ENCODE measurements around the gene FBXO31. TPM values are rescaled to one million over a fixed set of nuclear protein-coding genes. Genes with fewer than 3 reads are reported as not detected.

The FBXO31 gene
- total and polyA plus RNA-seq, 2 experiments from 2014 or later = 19.3 to 31.0 TPM

DNA sequence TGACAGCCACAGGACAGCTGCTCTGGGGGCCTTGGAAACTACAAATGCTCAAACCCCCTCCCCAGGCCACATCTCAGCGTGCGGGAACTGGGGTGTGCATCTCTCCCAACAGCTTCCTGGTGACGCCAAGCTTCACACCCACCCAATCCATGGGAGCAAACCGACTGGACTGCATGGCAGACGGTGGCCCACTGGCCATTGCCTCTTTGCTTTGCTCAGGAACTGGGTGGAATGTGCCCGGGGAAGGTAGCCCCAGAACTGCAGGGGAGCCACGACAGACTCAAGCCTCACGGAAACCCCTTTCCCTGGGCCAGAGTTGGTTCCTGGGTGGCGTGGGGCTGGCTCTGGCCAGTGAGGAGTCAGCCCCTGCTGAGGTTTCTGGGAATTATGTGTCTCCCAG is 61.2 kb downstream of the FBXO31 start:
- no peak overlapping the region for H3K27ac ChIP-seq
- no peak overlapping the region for H3K4me3 ChIP-seq
- H3K9me3 ChIP-seq (ENCODE audit: low read depth) = no peaks in the 10 kb centered on the region
- peaks cover 15% of the 10 kb centered on the region; the same call in 1 of the 2 replicates for H3K4me1 ChIP-seq (ENCODE audit: insufficient read depth)
- in situ Hi-C loops (cut with MboI) = no loop called here
- WGBS, 2 experiments (ENCODE audit: low coverage in 1 of 2, low lambda C conversion rate in 2 of 2, missing lambda C conversion rate in 2 of 2) = 80 to 87% methylated on average over 8 to 9 of the region's 9 CpGs
- no peak for DNase-seq
- TF ChIP-seq EZH2phosphoT487 (IDR thresholded peaks at IDR 0.05; ENCODE audit: insufficient read depth, low read depth) (no peak), EZH2 (IDR thresholded peaks at IDR 0.05; ENCODE audit: insufficient read depth, poor library complexity, severe bottlenecking) (no peak)
- H3K4me2 ChIP-seq (ENCODE audit: unreplicated experiment) = no peak overlapping the region
- H3K9me2 ChIP-seq (ENCODE audit: insufficient read depth) = no peaks in the 10 kb centered on the region
- peaks cover 27% of the 10 kb centered on the region for H3K79me2 ChIP-seq (ENCODE audit: insufficient read depth)
- H3K9ac ChIP-seq = no peak overlapping the region
- H4K20me1 ChIP-seq (ENCODE audit: insufficient read depth) = no peaks in the 10 kb centered on the region
- H2AFZ ChIP-seq = no peak overlapping the region
- no peaks in the 10 kb centered on the region for H3K36me3 ChIP-seq (ENCODE audit: low read depth)
- H3F3A ChIP-seq (ENCODE audit: insufficient read depth) = no peaks in the 10 kb centered on the region
- no peaks in the 10 kb centered on the region for H3K27me3 ChIP-seq (replicated peaks; ENCODE audit: insufficient read depth)

DNA sequence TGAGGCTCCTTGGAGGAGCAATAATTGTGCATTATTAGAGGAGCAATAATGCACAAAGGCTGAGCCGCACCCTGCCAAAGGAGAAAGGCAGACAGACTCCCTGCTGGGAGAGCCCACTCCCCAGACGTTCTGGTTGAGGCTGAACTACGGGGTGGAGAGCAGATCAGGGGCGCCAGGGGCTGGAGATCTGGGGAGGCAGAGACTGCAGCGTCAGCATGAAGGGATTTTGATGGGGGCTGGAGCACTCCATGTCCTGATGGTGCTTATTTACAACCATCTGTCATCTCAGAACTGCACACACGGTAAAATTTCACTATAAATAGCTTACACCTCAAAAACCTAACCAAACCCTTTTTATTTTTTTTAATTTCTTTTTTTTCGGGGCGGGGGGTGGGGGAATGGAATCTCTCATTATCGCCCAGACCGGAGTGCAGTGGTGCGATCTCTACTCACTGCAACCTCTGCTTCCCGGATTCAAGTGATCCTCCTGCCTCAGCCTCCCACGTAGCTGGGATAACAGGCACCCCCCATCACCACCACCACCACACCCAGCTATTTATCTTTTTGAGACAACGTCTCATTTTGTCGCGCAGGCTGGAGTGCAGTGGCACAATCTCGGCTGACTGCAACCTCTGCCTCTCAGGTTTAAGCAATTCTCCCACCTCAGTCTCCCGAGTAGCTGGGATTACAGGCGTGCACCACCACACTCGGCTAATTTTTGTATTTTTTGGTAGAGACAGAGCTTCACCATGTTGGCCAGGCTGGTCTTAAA is 62.1 kb downstream of the FBXO31 start:
- Histone ChIP-seq H3K79me2 (ENCODE audit: insufficient read depth) (peaks cover 28% of the 10 kb centered on the region), H3K9me2 (ENCODE audit: insufficient read depth) (no peaks in the 10 kb centered on the region), H3K27me3 (replicated peaks; ENCODE audit: insufficient read depth) (no peaks in the 10 kb centered on the region), H3F3A (ENCODE audit: insufficient read depth) (peaks cover 2% of the 10 kb centered on the region; the same call in 1 of the 2 replicates), H3K4me1 (ENCODE audit: insufficient read depth) (peaks cover 15% of the 10 kb centered on the region; the same call in 1 of the 2 replicates), H3K27ac (no peak overlapping the region), H3K9me3 (ENCODE audit: low read depth) (no peaks in the 10 kb centered on the region), H3K4me2 (ENCODE audit: unreplicated experiment) (no peak overlapping the region), H3K4me3 (no peak overlapping the region), H3K9ac (no peak overlapping the region), H3K36me3 (ENCODE audit: low read depth) (no peaks in the 10 kb centered on the region), H2AFZ (no peak overlapping the region), H4K20me1 (ENCODE audit: insufficient read depth) (no peaks in the 10 kb centered on the region)
- in situ Hi-C loops (cut with MboI) = no loop called here
- no peak for DNase-seq
- 73 to 74% methylated on average over 17 to 20 of the region's 20 CpGs for WGBS, 2 experiments (ENCODE audit: low coverage in 1 of 2, low lambda C conversion rate in 2 of 2, missing lambda C conversion rate in 2 of 2)
- TF ChIP-seq EZH2 (IDR thresholded peaks at IDR 0.05; ENCODE audit: insufficient read depth, poor library complexity, severe bottlenecking) (no peak), EZH2phosphoT487 (IDR thresholded peaks at IDR 0.05; ENCODE audit: insufficient read depth, low read depth) (no peak)

DNA sequence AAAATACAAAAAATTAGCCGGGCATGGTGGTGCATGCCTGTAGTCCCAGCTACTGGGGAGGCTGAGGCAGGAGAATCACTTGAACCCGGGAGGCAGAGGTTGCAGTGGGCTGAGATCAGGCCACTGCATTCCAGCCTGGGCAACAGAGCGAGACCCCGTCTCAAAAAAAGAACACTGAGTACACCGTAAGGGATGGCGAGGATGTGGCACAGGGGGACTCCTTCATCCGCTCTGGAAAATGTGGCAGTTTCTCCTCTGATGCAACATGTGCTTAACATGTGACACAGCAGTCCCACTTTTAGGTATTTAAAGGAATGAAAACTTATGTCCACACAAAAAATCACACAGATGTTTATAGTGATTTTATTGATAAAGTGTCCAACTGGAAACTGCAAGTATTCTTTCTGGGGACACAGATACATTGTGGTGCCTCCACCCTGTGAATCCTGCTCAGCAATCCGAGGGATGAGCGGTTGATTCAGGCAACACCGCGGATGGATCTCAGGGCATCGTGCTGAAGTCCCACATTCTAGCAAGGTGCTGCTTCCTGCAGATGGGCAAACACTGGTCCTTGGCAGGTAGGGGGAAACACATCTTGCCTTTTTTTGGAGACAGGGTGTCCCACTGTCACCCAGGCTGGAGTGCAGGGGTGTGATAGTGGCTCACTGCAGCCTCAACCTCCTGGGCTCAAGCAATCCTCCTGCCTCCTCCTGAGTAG is 62.9 kb downstream of the FBXO31 start:
- Histone ChIP-seq H3K27ac (no peak overlapping the region), H3K36me3 (ENCODE audit: low read depth) (no peaks in the 10 kb centered on the region), H3F3A (ENCODE audit: insufficient read depth) (peaks cover 6% of the 10 kb centered on the region; the same call in 1 of the 2 replicates), H4K20me1 (ENCODE audit: insufficient read depth) (no peaks in the 10 kb centered on the region), H2AFZ (no peak overlapping the region), H3K9ac (no peak overlapping the region), H3K79me2 (ENCODE audit: insufficient read depth) (peaks cover 26% of the 10 kb centered on the region), H3K9me2 (ENCODE audit: insufficient read depth) (no peaks in the 10 kb centered on the region), H3K4me2 (ENCODE audit: unreplicated experiment) (no peak overlapping the region), H3K4me3 (no peak overlapping the region), H3K27me3 (replicated peaks; ENCODE audit: insufficient read depth) (no peaks in the 10 kb centered on the region), H3K4me1 (ENCODE audit: insufficient read depth) (peaks cover 15% of the 10 kb centered on the region; the same call in 1 of the 2 replicates), H3K9me3 (ENCODE audit: low read depth) (no peaks in the 10 kb centered on the region)
- in situ Hi-C loops (cut with MboI) = no loop called here
- TF ChIP-seq EZH2phosphoT487 (IDR thresholded peaks at IDR 0.05; ENCODE audit: insufficient read depth, low read depth) (no peak), EZH2 (IDR thresholded peaks at IDR 0.05; ENCODE audit: insufficient read depth, poor library complexity, severe bottlenecking) (no peak)
- WGBS, 2 experiments (ENCODE audit: low coverage in 1 of 2, low lambda C conversion rate in 2 of 2, missing lambda C conversion rate in 2 of 2) = 70 to 72% methylated on average over 12 of the region's 12 CpGs
- DNase-seq = no peak

DNA sequence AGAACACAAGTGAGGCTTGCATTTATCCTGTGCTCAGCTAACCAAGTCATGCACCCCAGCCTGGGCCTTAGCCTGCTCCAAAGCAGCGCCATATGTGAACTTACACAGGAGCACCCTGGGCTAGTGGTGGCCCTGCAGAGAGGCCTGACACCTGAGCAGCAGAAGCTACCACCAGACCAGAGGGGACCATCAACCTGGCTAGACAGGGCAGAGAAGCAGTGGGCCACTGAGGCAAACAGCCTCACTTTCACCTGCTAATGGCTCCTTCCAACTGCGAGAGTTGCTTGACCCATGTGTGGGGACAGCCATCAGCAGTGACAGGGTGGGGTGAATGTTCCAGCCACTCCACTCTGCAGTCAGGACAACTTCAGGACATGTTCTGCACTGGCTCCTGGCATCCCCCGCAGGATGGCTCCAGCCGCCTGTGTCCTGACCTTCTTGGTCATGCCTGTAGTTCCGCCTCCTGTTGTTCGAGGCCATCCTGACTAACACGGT is 63.5 kb downstream of the FBXO31 start:
- no peaks in the 10 kb centered on the region for H3K9me3 ChIP-seq (ENCODE audit: low read depth)
- no peak overlapping the region for H3K27ac ChIP-seq
- no peaks in the 10 kb centered on the region for H3K27me3 ChIP-seq (replicated peaks; ENCODE audit: insufficient read depth)
- in situ Hi-C loops (cut with MboI) = no loop called here
- no peak overlapping the region for H2AFZ ChIP-seq
- no peak overlapping the region for H3K4me3 ChIP-seq
- DNase-seq = no peak
- no peak overlapping the region for H3K9ac ChIP-seq
- TF ChIP-seq EZH2 (IDR thresholded peaks at IDR 0.05; ENCODE audit: insufficient read depth, poor library complexity, severe bottlenecking) (no peak), EZH2phosphoT487 (IDR thresholded peaks at IDR 0.05; ENCODE audit: insufficient read depth, low read depth) (no peak)
- H4K20me1 ChIP-seq (ENCODE audit: insufficient read depth) = no peaks in the 10 kb centered on the region
- H3F3A ChIP-seq (ENCODE audit: insufficient read depth) = peaks cover 6% of the 10 kb centered on the region; the same call in 1 of the 2 replicates
- peaks cover 20% of the 10 kb centered on the region for H3K79me2 ChIP-seq (ENCODE audit: insufficient read depth)
- H3K36me3 ChIP-seq (ENCODE audit: low read depth) = no peaks in the 10 kb centered on the region
- H3K9me2 ChIP-seq (ENCODE audit: insufficient read depth) = no peaks in the 10 kb centered on the region
- peaks cover 8% of the 10 kb centered on the region; the same call in 1 of the 2 replicates for H3K4me1 ChIP-seq (ENCODE audit: insufficient read depth)
- no peak overlapping the region for H3K4me2 ChIP-seq (ENCODE audit: unreplicated experiment)
- WGBS, 2 experiments (ENCODE audit: low coverage in 1 of 2, low lambda C conversion rate in 2 of 2, missing lambda C conversion rate in 2 of 2) = 85 to 86% methylated on average over 7 of the region's 7 CpGs
